ENCODE results near the gene PSTPIP1.

The PSTPIP1 gene

GRCh38 chr15:77017761-77018720 lies 23.1 kb downstream of the PSTPIP1 start:
- no peak for ATAC-seq
- TF ChIP-seq BACH2 (CRISPR knock-in tag; IDR thresholded peaks at IDR 0.05; ENCODE audit: borderline replicate concordance) (no peak), RARB (CRISPR knock-in tag; IDR thresholded peaks at IDR 0.05) (no peak), CREB5 (CRISPR knock-in tag; IDR thresholded peaks at IDR 0.05; ENCODE audit: low read depth) (no peak), PPARA (CRISPR knock-in tag; IDR thresholded peaks at IDR 0.05; ENCODE audit: borderline replicate concordance) (no peak), ZFP30 (CRISPR knock-in tag; IDR thresholded peaks at IDR 0.05) (no peak), ZNF70 (CRISPR knock-in tag; IDR thresholded peaks at IDR 0.05) (no peak), ZFP3 (CRISPR knock-in tag; IDR thresholded peaks at IDR 0.05) (no peak), GLIS3 (CRISPR knock-in tag; IDR thresholded peaks at IDR 0.05) (no peak), ISL1 (CRISPR knock-in tag; IDR thresholded peaks at IDR 0.05) (no peak), ESRRG (CRISPR knock-in tag; IDR thresholded peaks at IDR 0.05) (no peak)

- TF ChIP-seq CSRNP3 (CRISPR knock-in tag; IDR thresholded peaks at IDR 0.05), result no peak
- TF ChIP-seq ZFP30 (CRISPR knock-in tag; IDR thresholded peaks at IDR 0.05), result no peak
- TF ChIP-seq OSR1 (CRISPR knock-in tag; IDR thresholded peaks at IDR 0.05), result no peak
- TF ChIP-seq ZNF70 (CRISPR knock-in tag; IDR thresholded peaks at IDR 0.05), result no peak
- TF ChIP-seq CREB5 (CRISPR knock-in tag; IDR thresholded peaks at IDR 0.05; ENCODE audit: low read depth), result no peak
- TF ChIP-seq CSDC2 (CRISPR knock-in tag; IDR thresholded peaks at IDR 0.05), result no peak
- TF ChIP-seq TCF4 (CRISPR knock-in tag; IDR thresholded peaks at IDR 0.05; ENCODE audit: borderline replicate concordance), result no peak
- TF ChIP-seq PPARA (CRISPR knock-in tag; IDR thresholded peaks at IDR 0.05; ENCODE audit: borderline replicate concordance), result no peak
- no peak for TF ChIP-seq POU6F1 (CRISPR knock-in tag; IDR thresholded peaks at IDR 0.05; ENCODE audit: borderline replicate concordance, low read depth)
- TF ChIP-seq ZFP3 (CRISPR knock-in tag; IDR thresholded peaks at IDR 0.05), result no peak
- ATAC-seq, result no peak
Measured at GRCh38 chr15:77018796-77019505, 24.0 kb downstream of the PSTPIP1 start.

- no peak for ATAC-seq
- TF ChIP-seq CSDC2 (CRISPR knock-in tag; IDR thresholded peaks at IDR 0.05) (no peak), ZNF8 (CRISPR knock-in tag; IDR thresholded peaks at IDR 0.05) (no peak), ARNTL (CRISPR knock-in tag; IDR thresholded peaks at IDR 0.05; ENCODE audit: borderline replicate concordance, low read depth) (no peak), TSHZ2 (CRISPR knock-in tag; IDR thresholded peaks at IDR 0.05) (no peak), TOX (CRISPR knock-in tag; IDR thresholded peaks at IDR 0.05; ENCODE audit: borderline replicate concordance) (no peak), TCF4 (CRISPR knock-in tag; IDR thresholded peaks at IDR 0.05; ENCODE audit: borderline replicate concordance) (no peak), CREB5 (CRISPR knock-in tag; IDR thresholded peaks at IDR 0.05; ENCODE audit: low read depth) (no peak), ISL1 (CRISPR knock-in tag; IDR thresholded peaks at IDR 0.05) (no peak), ZC3H10 (CRISPR knock-in tag; IDR thresholded peaks at IDR 0.05) (no peak), ZFP30 (CRISPR knock-in tag; IDR thresholded peaks at IDR 0.05) (no peak), ZNF565 (CRISPR knock-in tag; conservative IDR thresholded peaks at IDR 0.05; ENCODE audit: low read depth) (no peak), ESRRG (CRISPR knock-in tag; IDR thresholded peaks at IDR 0.05) (no peak), RARB (CRISPR knock-in tag; IDR thresholded peaks at IDR 0.05) (no peak), ZFP3 (CRISPR knock-in tag; IDR thresholded peaks at IDR 0.05) (no peak), POU6F1 (CRISPR knock-in tag; IDR thresholded peaks at IDR 0.05; ENCODE audit: borderline replicate concordance, low read depth) (no peak)
Measured at GRCh38 chr15:77019521-77020331, 24.8 kb downstream of the PSTPIP1 start.

Data from SK-N-SH treated with all-trans-retinoic acid at 6 μM for 48 hours (cell line).